ENCODE results near the gene DOK6.

DNA sequence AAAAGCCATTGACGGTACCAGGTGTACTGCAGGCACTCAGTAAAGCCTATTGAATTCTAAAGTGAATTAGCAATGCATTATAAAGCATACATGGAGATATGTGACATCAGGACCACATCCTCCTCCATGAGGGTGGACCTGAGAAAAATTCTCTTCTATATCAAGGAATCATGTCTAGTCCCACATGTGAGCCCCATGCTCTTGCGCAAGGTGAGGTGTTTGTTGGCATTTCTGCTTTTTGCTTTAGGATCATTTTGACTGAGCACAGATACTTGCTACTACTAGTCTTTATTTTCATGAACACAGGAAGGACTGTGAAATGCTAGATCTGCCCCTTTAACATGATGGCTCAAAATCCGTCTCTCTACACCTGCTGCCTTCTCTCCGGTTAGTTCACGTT is 363.1 kb downstream of the DOK6 start:
- TF ChIP-seq POLR2A (IDR thresholded peaks at IDR 0.05; ENCODE audit: low read depth, low read length) (no peak), POLR2AphosphoS5 (IDR thresholded peaks at IDR 0.05; ENCODE audit: low read depth, low read length) (no peak), TAF1 (IDR thresholded peaks at IDR 0.05; ENCODE audit: low read depth, low read length) (no peak), SPI1 (IDR thresholded peaks at IDR 0.05; ENCODE audit: low read depth, low read length) (no peak), POU2F2 (IDR thresholded peaks at IDR 0.05; ENCODE audit: low read depth, low read length) (no peak), PAX5 (IDR thresholded peaks at IDR 0.05; ENCODE audit: insufficient read depth, low read length, severe bottlenecking) (no peak)

Data from GM12891 (cell line).